Measurements from ENCODE around the gene NDUFS1. TPM values are rescaled to one million over a fixed set of nuclear protein-coding genes. Genes with fewer than 3 reads are reported as not detected.

The NDUFS1 gene
- total RNA-seq, 1 donor from 2014 or later: 80.7 TPM

- no peaks in the 10 kb centered on the region for H3K27me3 Mint-ChIP-seq (ENCODE audit: low read depth)
- DNase-seq (ENCODE audit: low spot score): no peak
- H3K9me3 Mint-ChIP-seq: no peaks in the 10 kb centered on the region
- peaks cover 9% of the 10 kb centered on the region for H3K4me1 Mint-ChIP-seq (ENCODE audit: low read depth)
- no peak overlapping the region for H3K27ac Mint-ChIP-seq
- H3K36me3 Mint-ChIP-seq (ENCODE audit: low read depth): peaks cover 23% of the 10 kb centered on the region
- intact Hi-C loops (cut with micrococcal nuclease): no loop called here
- H3K4me3 Mint-ChIP-seq (ENCODE audit: low read depth): no peak overlapping the region
These were observed 89.8 kb downstream of the NDUFS1 start for GRCh38 chr2:206069417-206069816.

GRCh38 chr2:206068207-206068606 lies 91.0 kb downstream of the NDUFS1 start:
- Mint-ChIP-seq H3K27me3 (ENCODE audit: low read depth) (no peaks in the 10 kb centered on the region), H3K4me1 (ENCODE audit: low read depth) (peaks cover 13% of the 10 kb centered on the region), H3K36me3 (ENCODE audit: low read depth) (peaks cover 32% of the 10 kb centered on the region), H3K27ac (no peak overlapping the region), H3K9me3 (no peaks in the 10 kb centered on the region), H3K4me3 (ENCODE audit: low read depth) (no peak overlapping the region)
- intact Hi-C loops (cut with micrococcal nuclease): no loop called here
- no peak for DNase-seq (ENCODE audit: low spot score)

Other genes with a start within 250 kb of the NDUFS1 start
- gene INO80D, start 73.3 kb downstream of the NDUFS1 start, total RNA-seq: 21.9 and 26.0 TPM in 2 replicates
- 719 and 724 TPM in 2 replicates for gene EEF1B2, start 451 bp upstream of the NDUFS1 start, total RNA-seq
- 10.8 TPM in 2 replicates for gene ZDBF2, start 115.2 kb upstream of the NDUFS1 start, total RNA-seq

Data from activated T-helper 2 cell treated with anti-CD3 and anti-CD28 coated beads, Interferon-gamma antibody, Interleukin-2, Interleukin-4, amounts not matched to agents 10 μg/mL and 5 μg/mL and 100 μg/mL, durations not matched to agents 14 hours and 24 hours and 36 hours (primary cell).